Cardiac muscle cell (in vitro differentiated cells and primary cell): Measurements from ENCODE around the gene HLX. TPM values are rescaled to one million over a fixed set of nuclear protein-coding genes. Genes with fewer than 3 reads are reported as not detected.

Experiments
- DNase-seq, 2 donors: peaks; one replicate each; pipeline versions ENCODE4 v3.0.0 to v3.0.0-alpha.2; 2010 to 2017; ENCODE audit warnings: low read depth in 1 of 2, low spot score in 1 of 2
- H3K27ac ChIP-seq: fragments of 200-600 bp; sonication (generic); 2 replicates; pipeline ENCODE4 v1.5.1; 2016
- H3K27me3 ChIP-seq: fragments of 200-600 bp; sonication (generic); 2 replicates; pipeline ENCODE4 v1.6.0; 2016; ENCODE audit warnings: control low read depth
- H3K36me3 ChIP-seq: fragments of 200-600 bp; sonication (generic); 2 replicates; pipeline ENCODE4 v1.5.1; 2016; ENCODE audit warnings: control low read depth
- H3K4me1 ChIP-seq: fragments of 200-600 bp; sonication (generic); 2 replicates; pipeline ENCODE4 v1.8.1; 2017; ENCODE audit warnings: low read depth, mild to moderate bottlenecking, mixed run types
- H3K4me3 ChIP-seq: fragments of 200-600 bp; sonication (generic); 2 replicates; pipeline ENCODE4 v1.5.1; 2016; ENCODE audit warnings: mild to moderate bottlenecking
- H3K9me3 ChIP-seq: fragments of 200-600 bp; sonication (generic); 2 replicates; pipeline ENCODE4 v1.5.1; 2017; ENCODE audit warnings: low read depth, mild to moderate bottlenecking, control low read depth
- polyA plus RNA-seq: library from polyadenylated mRNA; unstranded; fragments of >200 nt; fragmentation: Nextera tagmentation; extraction: Ambion mirVana; gene quantifications from 2 replicates; pipeline ENCODE4 v1.2.1, GENCODE V29; 2016
- total RNA-seq: library from RNA; depleted of rRNA; stranded (reverse); fragments of >200 nt; gene quantifications from 2 replicates; pipeline ENCODE4 v1.2.3, GENCODE V29; 2016
- TF ChIP-seq, protein P1 (sequence below): IDR thresholded peaks from 2 replicates; pipeline ENCODE4 v1.5.1; 2012; ENCODE audit warnings: low read depth, mild to moderate bottlenecking, low read length

Gene HLX, protein sequence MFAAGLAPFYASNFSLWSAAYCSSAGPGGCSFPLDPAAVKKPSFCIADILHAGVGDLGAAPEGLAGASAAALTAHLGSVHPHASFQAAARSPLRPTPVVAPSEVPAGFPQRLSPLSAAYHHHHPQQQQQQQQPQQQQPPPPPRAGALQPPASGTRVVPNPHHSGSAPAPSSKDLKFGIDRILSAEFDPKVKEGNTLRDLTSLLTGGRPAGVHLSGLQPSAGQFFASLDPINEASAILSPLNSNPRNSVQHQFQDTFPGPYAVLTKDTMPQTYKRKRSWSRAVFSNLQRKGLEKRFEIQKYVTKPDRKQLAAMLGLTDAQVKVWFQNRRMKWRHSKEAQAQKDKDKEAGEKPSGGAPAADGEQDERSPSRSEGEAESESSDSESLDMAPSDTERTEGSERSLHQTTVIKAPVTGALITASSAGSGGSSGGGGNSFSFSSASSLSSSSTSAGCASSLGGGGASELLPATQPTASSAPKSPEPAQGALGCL
- total RNA-seq (1.3 and 4.5 TPM in 2 replicates), polyA plus RNA-seq (0.15 and 2.1 TPM in 2 replicates)

DNA sequence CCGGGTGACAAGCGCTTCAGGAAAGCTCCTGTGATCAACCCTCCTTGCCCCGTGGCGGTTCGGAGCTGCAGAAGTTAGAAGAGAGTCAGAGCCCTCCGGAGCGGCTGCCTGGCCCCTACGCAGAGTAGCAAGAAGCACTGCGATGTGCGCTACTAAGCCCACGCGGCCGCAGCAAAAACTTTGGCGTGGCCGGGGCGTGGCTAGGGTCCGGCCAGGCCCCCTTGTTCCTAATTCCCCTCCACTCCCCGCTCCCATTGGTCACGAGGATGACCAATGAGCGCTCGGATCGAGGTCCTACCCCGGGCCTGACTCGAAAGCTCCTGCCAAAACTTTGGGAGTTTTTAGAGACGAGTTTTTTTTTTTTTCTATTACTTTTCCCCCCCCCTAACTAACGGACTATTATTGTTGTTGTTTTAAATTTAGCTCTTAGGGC lies at the start of gene HLX:
HLX (plus strand) TSS at position 368 of the 433 bp plus-strand sequence. CDS start 415 bp downstream, outside the sequence.
- TF ChIP-seq, protein P1, sequence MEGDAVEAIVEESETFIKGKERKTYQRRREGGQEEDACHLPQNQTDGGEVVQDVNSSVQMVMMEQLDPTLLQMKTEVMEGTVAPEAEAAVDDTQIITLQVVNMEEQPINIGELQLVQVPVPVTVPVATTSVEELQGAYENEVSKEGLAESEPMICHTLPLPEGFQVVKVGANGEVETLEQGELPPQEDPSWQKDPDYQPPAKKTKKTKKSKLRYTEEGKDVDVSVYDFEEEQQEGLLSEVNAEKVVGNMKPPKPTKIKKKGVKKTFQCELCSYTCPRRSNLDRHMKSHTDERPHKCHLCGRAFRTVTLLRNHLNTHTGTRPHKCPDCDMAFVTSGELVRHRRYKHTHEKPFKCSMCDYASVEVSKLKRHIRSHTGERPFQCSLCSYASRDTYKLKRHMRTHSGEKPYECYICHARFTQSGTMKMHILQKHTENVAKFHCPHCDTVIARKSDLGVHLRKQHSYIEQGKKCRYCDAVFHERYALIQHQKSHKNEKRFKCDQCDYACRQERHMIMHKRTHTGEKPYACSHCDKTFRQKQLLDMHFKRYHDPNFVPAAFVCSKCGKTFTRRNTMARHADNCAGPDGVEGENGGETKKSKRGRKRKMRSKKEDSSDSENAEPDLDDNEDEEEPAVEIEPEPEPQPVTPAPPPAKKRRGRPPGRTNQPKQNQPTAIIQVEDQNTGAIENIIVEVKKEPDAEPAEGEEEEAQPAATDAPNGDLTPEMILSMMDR, result no peak
- Histone ChIP-seq H3K27me3 (peaks cover 96% of the 10 kb centered on the region), H3K36me3 (no peaks in the 10 kb centered on the region), H3K9me3 (no peaks in the 10 kb centered on the region), H3K4me3 (peak within 1 kb of the TSS; percentile 60), H3K27ac (no peak within 1 kb of the TSS), H3K4me1 (no peaks in the 10 kb centered on the region)
- peak; percentile 75 to 95 for DNase-seq

DNA sequence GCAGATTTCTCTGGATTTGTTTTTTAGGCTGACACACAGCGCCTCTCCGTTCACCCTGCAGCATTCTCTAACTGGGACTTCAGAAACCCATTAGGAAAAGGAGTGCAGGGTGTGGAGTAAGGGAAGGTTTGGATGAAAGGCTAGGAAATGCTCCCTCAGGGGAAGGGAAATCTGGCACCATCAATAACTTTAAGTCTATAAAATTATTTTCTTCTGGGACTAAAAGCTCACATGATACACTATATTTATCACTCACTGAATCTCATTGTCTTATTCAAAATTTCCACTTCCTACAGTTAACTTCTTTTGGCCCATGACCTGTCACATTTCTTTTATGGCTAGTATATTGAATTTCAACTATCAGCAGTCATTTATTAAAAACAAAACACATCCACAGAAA lies 45.8 kb upstream of the HLX start:
- DNase-seq, result no peak
- no peaks in the 10 kb centered on the region for H3K27me3 ChIP-seq
- no peak overlapping the region for H3K4me3 ChIP-seq
- peaks cover 8% of the 10 kb centered on the region for H3K4me1 ChIP-seq
- TF ChIP-seq, protein P1, result no peak
- H3K36me3 ChIP-seq, result no peaks in the 10 kb centered on the region
- no peaks in the 10 kb centered on the region for H3K9me3 ChIP-seq
- H3K27ac ChIP-seq, result no peak overlapping the region

DNA sequence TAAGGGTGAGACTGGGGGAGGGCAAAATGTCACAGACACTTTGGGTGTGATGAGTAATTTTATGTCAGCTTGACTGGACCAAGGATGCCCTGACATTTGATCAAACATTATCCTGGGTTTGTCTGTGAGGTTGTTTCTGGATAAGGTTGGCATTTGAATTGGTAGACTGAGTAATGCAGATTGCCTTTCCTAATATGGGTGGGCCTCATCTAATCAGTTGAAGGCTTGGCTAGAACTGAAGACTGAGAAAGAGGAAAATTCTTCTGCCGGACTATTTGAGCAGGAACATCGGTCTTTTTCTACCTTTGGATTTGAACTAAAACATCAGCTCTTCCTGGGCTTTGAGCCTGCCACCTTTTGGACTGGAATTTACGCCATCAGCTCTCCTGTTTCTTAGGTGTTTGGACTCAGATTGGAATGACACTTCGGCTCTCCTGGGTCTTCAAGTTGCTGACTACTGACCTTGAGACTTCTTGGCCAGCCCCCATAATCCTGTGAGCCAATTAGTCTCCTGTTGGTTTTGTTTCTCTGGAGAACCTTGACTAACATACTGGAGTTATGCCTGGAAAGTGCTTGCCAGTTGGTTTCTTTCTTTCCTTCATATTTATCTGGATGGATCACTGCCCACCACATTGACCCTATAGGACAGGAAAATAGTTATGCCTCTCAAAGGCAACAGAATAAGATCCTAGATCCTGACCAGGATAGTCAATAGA lies 44.9 kb upstream of the HLX start:
- Histone ChIP-seq H3K27me3 (no peaks in the 10 kb centered on the region), H3K4me3 (no peak overlapping the region), H3K36me3 (no peaks in the 10 kb centered on the region), H3K4me1 (peaks cover 6% of the 10 kb centered on the region), H3K27ac (no peak overlapping the region), H3K9me3 (no peaks in the 10 kb centered on the region)
- DNase-seq, result no peak
- TF ChIP-seq, protein P1, result no peak

DNA sequence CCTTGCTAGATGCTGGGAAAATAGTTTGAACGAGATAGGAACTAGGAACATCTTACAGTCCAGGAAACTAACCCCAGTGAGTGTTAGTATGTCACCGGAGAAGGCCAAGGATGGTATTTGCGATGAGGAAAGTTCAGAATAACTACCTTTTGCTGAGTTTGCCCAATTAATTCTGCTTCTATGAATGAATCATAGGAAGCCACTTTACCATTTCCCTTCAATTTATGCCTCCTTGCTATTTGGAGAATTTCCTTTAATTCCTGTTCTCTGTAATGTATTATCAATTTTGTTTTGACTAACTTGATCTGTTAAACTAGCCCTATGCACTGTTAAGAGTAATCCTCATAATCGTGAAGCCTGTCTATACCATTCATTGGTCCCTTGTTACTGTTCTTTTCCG lies 40.7 kb upstream of the HLX start:
- Histone ChIP-seq H3K4me1 (peaks cover 17% of the 10 kb centered on the region), H3K4me3 (no peak overlapping the region), H3K27me3 (no peaks in the 10 kb centered on the region), H3K9me3 (no peaks in the 10 kb centered on the region), H3K36me3 (no peaks in the 10 kb centered on the region), H3K27ac (no peak overlapping the region)
- TF ChIP-seq, protein P1, result no peak
- DNase-seq, result no peak

DNA sequence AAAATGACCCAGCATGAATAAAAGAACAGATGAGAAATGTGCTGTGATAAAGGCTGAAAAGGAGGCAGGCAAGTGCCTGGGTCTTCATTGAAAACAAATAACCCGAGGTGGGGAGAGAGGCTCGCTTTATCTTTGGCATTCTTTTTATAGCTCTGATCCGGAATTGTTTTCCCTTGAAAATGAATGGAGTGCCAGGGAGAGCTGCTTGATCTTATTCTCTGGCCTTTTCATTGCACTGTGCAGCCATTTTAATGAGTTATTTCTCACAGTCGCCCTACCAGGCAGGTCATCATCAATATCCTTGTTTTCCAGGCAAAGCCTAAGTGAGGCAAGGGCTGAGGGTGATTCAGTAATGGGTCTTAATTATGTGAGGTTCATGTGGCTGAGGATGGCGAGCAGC lies 39.8 kb upstream of the HLX start:
- Histone ChIP-seq H3K4me3 (no peak overlapping the region), H3K9me3 (no peaks in the 10 kb centered on the region), H3K27ac (no peak overlapping the region), H3K27me3 (no peaks in the 10 kb centered on the region), H3K36me3 (no peaks in the 10 kb centered on the region), H3K4me1 (peaks cover 26% of the 10 kb centered on the region)
- DNase-seq, result no peak
- TF ChIP-seq, protein P1, result no peak
